ENCODE measurements around the gene MGAT2. TPM values are rescaled to one million over a fixed set of nuclear protein-coding genes. Genes with fewer than 3 reads are reported as not detected.
"Not testable (repeated sequence)": the region's sequence is repeated elsewhere in the genome, so short reads cannot be mapped to it uniquely, and the experiment has no call there.

Gene MGAT2
- total RNA-seq, 4 donors from 2014 or later: 7.2 to 11.5 (median 9.6) TPM

- H3K4me3 ChIP-seq: no peak overlapping the region
- ATAC-seq: no peak
- H3K36me3 ChIP-seq: peaks cover 0 to 42% of the 10 kb centered on the region in 2 donors
- no peaks in the 10 kb centered on the region for H3K9me3 ChIP-seq
- DNase-seq: no peak
- TF ChIP-seq CTCF (IDR thresholded peaks at IDR 0.05 in 4 of 5, conservative IDR thresholded peaks at IDR 0.05 in 1 of 5) (no peak), POLR2A (IDR thresholded peaks at IDR 0.05) (no peak)
- intact Hi-C loops (cut with DNase I; ENCODE audit: low total_unique reads): no loop called here
- H3K27ac ChIP-seq: no peak overlapping the region
- peaks cover 37 to 38% of the 10 kb centered on the region in 2 donors for H3K4me1 ChIP-seq
- no peaks in the 10 kb centered on the region for H3K27me3 ChIP-seq
- in situ Hi-C loops (cut with MboI; ENCODE audit: low sequenced_read_pairs in 4 of 4): loop anchor here in 1 of 4 donors (10.0 kb wide), 1 partner anchor 53 kb away; the partner anchor contains the start of gene DNAAF2
Measured at GRCh38 chr14:49581209-49582112, 39.1 kb upstream of the MGAT2 start.

GRCh38 chr14:49582113-49582977 lies 38.3 kb upstream of the MGAT2 start:
- DNase-seq (no peak), ATAC-seq (no peak)
- TF ChIP-seq CTCF (IDR thresholded peaks at IDR 0.05 in 4 of 5, conservative IDR thresholded peaks at IDR 0.05 in 1 of 5): no peak
- no peak for TF ChIP-seq POLR2A (IDR thresholded peaks at IDR 0.05)
- Histone ChIP-seq H3K4me1 (peaks cover 37 to 38% of the 10 kb centered on the region in 2 donors), H3K36me3 (peaks cover 0 to 34% of the 10 kb centered on the region in 2 donors), H3K27ac (no peak overlapping the region), H3K4me3 (no peak overlapping the region), H3K27me3 (no peaks in the 10 kb centered on the region), H3K9me3 (no peaks in the 10 kb centered on the region)
- in situ Hi-C loops (cut with MboI; ENCODE audit: low sequenced_read_pairs in 4 of 4) (loop anchor here in 1 of 4 donors (10.0 kb wide), 1 partner anchor 52 kb away; the partner anchor contains the start of gene DNAAF2), intact Hi-C loops (cut with DNase I; ENCODE audit: low total_unique reads) (no loop called here)

GRCh38 chr14:49583629-49584028 lies 37.0 kb upstream of the MGAT2 start:
- DNase-seq: no peak
- no peak for ATAC-seq
- Histone ChIP-seq H3K27me3 (no peaks in the 10 kb centered on the region), H3K27ac (no peak overlapping the region), H3K4me1 (peaks cover 28 to 38% of the 10 kb centered on the region in 2 donors), H3K9me3 (no peaks in the 10 kb centered on the region), H3K4me3 (no peak overlapping the region), H3K36me3 (peaks cover 0 to 29% of the 10 kb centered on the region in 2 donors)
- no peak for TF ChIP-seq CTCF (IDR thresholded peaks at IDR 0.05 in 4 of 5, conservative IDR thresholded peaks at IDR 0.05 in 1 of 5)
- no peak for TF ChIP-seq POLR2A (IDR thresholded peaks at IDR 0.05)
- intact Hi-C loops (cut with DNase I; ENCODE audit: low total_unique reads) (no loop called here), in situ Hi-C loops (cut with MboI; ENCODE audit: low sequenced_read_pairs in 4 of 4) (loop anchor here in 1 of 4 donors (10.0 kb wide), 1 partner anchor 51 kb away; the partner anchor contains the start of gene DNAAF2)

GRCh38 chr14:49584058-49584457 lies 36.5 kb upstream of the MGAT2 start:
- in situ Hi-C loops (cut with MboI; ENCODE audit: low sequenced_read_pairs in 4 of 4) (loop anchor here in 1 of 4 donors (10.0 kb wide), 1 partner anchor 51 kb away; the partner anchor contains the start of gene DNAAF2), intact Hi-C loops (cut with DNase I; ENCODE audit: low total_unique reads) (no loop called here)
- H3K27ac ChIP-seq: peak overlapping the region in 2 of 4 donors; percentile 97 to 98
- no peaks in the 10 kb centered on the region for H3K27me3 ChIP-seq
- no peak for DNase-seq
- no peak overlapping the region for H3K4me3 ChIP-seq
- no peaks in the 10 kb centered on the region for H3K9me3 ChIP-seq
- TF ChIP-seq CTCF (IDR thresholded peaks at IDR 0.05 in 4 of 5, conservative IDR thresholded peaks at IDR 0.05 in 1 of 5): no peak
- TF ChIP-seq POLR2A (IDR thresholded peaks at IDR 0.05): no peak
- H3K36me3 ChIP-seq: peaks cover 0 to 29% of the 10 kb centered on the region in 2 donors
- H3K4me1 ChIP-seq: peaks cover 27 to 36% of the 10 kb centered on the region in 2 donors
- no peak for ATAC-seq

- ATAC-seq: not testable (repeated sequence)
- intact Hi-C loops (cut with DNase I; ENCODE audit: low total_unique reads) (loop anchor here (5.0 kb wide), 1 partner anchor 267 kb away; the partner anchor contains the start of gene NEMF), in situ Hi-C loops (cut with MboI; ENCODE audit: low sequenced_read_pairs in 4 of 4) (loop anchor here in 1 of 4 donors (10.0 kb wide), 1 partner anchor 50 kb away; the partner anchor contains the start of gene DNAAF2)
Measured at GRCh38 chr14:49584981-49585640, 35.5 kb upstream of the MGAT2 start.

More at GRCh38 chr14:49584981-49585640, 35.5 kb upstream of the MGAT2 start:
- not testable (repeated sequence) for H3K9me3 ChIP-seq, H3K27me3 ChIP-seq, DNase-seq
- Histone ChIP-seq H3K4me1 (peaks cover 27 to 33% of the 10 kb centered on the region in 2 donors), H3K36me3 (peaks cover 0 to 29% of the 10 kb centered on the region in 2 donors), H3K27ac (peak overlapping the region; percentile 94 to 98 (median 96)), H3K4me3 (peak overlapping the region; percentile 78 to 99 (median 93))
